HG02588 (cell line): ENCODE data around the gene TIPARP.
"Not testable (repeated sequence)": the region's sequence is repeated elsewhere in the genome, so short reads cannot be mapped to it uniquely, and the experiment has no call there.

Experiments
- ATAC-seq: cut with Tn5 transposase; IDR thresholded peaks from one replicate; pipeline ENCODE4 v1.9.1; 2021; ENCODE audit warnings: mild to moderate bottlenecking, moderate library complexity; ENCODE audit not compliant: unreplicated experiment

The TIPARP gene

DNA sequence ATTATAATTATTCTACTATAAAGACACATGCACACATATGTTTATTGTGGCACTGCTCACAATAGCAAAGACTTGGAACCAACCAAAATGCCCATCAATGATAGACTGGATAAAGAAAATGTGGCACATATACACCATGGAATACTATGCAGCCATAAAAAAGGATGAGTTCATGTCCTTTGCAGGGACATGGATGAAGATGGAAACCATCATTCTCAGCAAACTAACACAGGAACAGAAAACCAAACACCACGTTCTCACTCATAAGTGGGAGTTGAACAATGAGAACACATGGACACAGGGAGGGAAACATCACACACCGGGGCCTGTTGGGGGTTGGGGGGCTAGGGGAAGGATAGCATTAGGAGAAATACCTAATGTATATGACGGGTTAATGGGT, 62.7 kb downstream of the TIPARP start:
- ATAC-seq: not testable (repeated sequence)

DNA sequence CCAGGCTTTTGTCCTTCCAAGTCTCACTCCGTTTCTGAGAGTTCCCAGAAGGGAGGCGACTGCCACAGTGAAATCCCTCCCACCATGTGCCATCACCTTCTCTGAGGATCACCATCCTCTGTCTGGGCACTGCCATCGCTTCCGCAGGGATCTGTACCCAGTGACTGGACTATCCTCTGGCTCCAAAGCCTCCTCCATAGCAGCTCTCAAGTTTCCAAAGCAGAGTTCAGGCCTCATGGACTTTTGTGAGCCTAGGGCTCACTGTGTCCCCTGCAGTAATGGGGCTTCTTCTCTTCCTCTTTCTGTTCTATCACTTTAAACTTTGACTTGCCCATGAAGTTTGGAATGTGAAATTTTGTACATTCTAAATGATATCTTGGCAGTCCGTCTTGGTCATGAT, 63.9 kb downstream of the TIPARP start:
- ATAC-seq: no peak

DNA sequence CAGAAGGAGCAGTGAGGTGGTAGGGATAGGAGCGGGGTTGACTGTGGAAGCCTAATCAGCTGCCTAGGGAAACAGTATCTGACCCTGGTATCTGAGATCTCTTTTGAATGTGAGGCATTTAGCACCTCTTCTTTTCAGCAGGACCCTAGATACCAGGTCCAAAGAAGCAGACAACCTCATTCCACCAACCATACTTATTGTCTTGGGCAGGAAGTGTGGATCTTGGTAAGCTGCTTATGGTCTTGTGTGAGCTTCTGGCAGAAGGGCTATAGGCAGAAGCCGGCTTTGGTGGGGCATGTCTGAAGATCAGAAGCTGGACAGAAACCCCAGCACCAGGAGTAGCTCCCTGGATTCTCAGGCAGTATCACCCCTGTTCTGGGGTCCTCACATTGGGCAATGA, 65.6 kb downstream of the TIPARP start:
- no peak for ATAC-seq

DNA sequence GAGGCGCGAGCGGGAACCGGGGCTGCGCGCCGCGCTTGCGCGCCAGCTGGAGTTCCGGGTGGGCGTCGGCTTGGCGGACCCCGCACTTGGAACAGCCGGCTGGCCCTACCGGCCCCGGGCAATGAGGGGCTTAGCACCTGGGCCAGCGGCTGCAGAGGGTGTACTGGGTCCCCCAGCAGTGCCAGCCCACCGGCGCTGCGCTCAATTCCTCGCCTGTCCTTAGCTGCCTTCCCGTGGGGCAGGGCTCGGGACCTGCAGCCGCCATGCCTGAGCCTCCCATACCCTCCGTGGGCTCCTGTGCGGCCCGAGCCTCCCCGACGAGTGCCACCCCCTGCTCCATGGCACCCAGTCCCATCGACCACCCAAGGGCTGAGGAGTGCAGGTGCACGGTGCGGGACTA, 66.2 kb downstream of the TIPARP start:
- ATAC-seq: not testable (repeated sequence)

DNA sequence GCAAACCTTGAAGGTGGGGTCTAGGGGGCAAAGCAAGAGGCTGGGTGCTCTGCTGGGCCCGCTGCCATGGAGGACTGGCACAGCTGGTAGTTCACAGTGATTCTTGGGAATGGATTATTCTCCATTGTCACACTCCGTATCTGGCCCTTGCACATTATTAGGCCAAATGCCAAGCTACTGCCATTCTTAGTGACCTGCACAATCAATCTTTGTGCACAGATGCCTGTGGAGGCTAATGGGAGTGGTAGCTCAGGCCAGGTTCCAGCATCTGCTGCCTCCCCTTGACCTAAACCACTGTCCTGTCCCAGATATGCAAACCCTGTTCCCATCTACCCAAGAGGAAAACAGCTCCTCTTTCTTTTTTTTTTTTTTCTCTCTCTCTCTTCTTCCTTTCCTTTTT, 67.5 kb downstream of the TIPARP start:
- ATAC-seq: no peak

DNA sequence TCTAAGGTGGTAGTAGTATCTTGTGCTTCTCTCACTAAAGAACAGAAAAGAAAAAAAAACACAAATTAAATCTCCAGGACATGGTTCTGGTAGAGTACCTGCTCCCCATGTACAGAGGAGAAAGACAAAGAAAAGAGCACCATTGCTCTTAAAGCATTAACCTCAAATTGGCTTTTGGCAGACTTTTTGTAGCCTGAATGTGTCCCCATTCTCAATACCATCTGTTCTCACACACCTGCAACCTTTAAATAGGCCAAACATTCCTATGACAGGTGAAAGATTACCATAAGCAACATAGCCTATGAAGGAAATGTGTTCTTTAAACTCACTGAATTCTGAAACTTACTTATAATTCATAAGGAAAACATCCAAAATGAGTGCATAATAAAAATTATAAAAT, 68.0 kb downstream of the TIPARP start:
- ATAC-seq: no peak

DNA sequence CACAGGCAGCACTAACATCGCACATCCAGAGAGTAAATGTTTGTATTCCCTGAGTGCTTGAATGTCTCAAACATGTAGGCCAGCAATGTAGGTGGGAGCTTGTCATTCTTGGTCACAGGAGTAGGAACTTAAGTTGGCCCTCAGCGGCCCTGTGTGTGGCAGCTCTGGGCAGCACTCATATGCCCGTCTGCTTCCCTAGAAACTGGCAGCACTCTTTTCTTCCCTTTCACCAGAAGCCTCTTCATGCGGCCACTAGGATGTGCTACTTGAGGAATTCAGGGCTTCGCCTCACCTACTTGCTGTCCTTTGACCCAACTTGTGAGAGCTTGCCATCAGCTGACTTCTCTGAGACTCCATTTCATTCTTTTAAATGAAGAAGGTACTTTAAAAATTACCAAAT, 69.5 kb downstream of the TIPARP start:
- ATAC-seq: no peak

DNA sequence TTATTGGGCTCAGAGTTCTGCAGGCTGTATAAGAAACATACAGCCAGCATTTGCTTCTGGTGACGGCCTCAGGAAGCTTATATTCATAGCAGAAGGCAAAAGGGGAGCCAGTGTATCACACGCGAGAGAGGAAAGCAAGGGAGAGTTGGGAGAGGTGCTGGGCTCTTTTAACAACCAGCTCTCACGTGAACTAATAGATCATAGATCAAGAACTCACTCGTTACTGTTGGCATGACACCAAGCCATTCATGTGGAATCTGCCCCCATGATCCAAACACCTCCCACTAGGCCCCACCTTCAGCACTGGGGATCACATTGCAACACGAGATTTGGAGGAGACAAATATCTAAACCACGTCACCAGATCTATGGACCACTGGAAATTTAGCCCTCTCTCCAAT, 70.2 kb downstream of the TIPARP start:
- ATAC-seq: no peak

DNA sequence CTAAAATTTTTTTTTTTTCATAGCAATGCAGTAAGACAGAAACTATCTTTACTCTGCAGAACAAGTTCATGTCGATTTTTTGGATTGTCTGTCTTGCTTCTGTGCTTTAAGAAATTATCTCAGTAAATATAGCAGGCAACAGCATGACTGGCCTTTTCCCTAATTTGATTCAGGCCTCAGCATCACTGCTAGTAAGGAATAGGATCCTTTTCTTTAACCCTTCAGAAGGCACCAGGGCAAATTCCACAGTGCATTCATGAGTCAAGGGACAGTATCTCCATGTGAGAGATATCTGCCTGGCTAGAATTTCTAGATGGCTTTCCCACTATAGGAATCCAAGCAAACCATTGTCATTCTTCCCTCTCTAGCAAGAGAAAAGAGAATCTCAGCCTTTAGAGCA, 71.4 kb downstream of the TIPARP start:
- ATAC-seq: no peak

DNA sequence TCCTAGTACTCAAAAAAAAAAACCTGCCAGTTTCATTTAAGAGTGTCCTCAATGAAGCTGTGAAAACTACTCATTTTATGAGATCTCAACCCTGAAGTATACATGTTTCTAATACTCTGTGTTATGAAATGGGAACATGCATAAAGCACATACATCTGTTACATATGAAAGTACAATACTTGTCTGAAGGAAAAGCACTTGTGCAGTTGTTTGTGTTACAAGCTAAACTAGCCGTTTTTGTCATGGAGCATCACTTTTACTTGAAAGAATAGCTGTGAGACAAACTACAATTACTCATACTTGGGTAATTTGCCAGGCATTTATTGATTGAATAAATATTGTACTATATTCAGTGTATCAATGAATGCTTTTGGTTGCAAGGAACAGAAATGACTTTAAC, 72.7 kb downstream of the TIPARP start:
- no peak for ATAC-seq

DNA sequence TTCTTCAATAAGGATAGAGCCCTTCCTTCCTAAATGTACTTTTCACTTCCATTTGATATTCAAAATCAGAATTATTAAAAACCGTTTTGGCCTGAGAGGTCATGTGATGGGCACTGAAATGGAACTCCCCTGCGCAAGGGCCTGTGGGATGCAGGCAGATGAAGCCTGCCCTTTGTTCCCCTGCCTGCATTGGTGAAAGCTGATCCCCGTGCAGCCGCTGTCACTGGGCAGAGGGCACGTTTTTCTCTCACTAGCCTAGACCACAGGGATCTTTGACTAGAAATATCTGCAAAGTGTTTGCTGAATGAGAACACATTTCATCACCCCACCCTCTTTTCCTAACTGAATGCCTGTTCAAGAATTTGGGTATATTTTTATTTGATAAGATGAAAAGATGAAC, 74.9 kb downstream of the TIPARP start:
- no peak for ATAC-seq

DNA sequence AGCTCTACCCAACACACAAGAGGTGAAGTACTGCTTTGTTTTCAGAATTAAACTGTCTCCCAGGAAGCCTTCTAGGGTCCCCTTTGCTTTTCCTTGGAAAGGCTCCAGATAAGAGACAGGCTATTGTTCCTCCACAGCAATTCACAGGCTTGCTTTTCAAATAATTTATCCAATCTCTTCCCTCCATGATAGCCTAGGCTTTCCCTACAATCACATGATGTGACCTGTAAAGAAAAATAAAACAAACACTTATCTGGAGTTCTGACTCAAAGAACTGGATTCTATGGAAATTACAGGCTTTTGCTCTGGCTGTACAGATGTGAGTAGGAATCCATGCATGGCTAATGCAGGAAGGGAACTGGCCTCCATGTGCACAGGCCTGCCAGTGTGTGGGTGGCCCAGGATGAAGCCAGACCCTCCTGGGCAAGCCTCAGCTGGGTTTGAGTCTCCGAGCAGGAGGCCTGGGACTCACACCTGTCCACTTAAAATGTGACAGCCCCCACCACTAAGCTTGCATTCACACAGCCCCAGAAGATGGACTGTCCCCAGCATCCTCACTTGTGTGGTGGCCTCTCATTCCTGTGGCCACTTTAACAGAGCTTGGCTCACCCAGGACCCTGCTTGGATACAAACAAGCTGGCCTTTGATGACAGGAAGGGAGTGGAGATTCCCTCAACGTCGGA, 75.9 kb downstream of the TIPARP start:
- ATAC-seq: no peak

DNA sequence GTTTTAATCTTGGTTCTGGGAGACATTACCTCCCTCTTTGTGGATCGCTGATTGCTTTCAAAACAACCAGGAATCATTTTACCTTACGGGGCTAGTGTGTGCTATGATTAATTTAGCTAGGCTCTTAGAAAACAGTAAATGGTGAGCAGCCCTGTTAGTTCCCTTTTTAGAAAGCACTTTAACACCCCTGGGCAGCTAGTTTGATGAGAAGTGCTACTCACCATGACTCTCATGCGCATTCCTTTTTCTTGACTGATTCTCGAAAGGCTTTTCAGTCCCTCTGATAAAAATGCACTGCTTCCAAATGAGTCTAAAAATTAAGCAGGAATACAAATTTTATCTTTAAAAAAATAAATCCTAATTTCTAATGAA, 76.5 kb downstream of the TIPARP start:
- ATAC-seq: no peak

DNA sequence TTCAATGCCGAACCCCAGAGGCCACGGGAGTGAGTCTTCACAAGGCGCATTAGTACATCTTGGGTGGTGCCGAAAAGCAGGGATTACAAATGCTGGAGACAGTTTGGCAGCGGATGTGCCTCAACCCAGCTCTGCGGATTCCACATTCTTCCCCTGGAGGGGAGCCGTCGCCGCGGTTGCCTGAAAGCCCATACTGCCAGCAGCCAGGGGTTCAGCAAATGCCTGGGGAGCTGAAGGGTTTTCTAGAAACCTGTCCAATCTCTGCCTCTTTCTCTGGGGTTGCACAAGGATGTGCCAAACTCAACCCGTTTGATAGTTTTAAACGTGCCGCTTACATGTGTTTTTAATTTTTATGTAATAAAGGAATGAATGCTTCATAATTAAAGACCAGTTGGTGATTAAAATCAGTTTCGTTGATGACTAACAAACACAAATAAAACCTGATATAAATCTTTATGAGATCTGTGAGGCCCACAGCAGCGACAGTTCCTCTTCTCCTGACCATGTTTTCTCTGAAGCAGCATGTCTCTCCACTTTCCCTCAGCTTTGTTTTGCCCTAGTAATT, 77.2 kb downstream of the TIPARP start:
- ATAC-seq: no peak
